Measurements from ENCODE around the gene SMOC2.
"Not testable (repeated sequence)": the region's sequence is repeated elsewhere in the genome, so short reads cannot be mapped to it uniquely, and the experiment has no call there.

Gene SMOC2

DNA sequence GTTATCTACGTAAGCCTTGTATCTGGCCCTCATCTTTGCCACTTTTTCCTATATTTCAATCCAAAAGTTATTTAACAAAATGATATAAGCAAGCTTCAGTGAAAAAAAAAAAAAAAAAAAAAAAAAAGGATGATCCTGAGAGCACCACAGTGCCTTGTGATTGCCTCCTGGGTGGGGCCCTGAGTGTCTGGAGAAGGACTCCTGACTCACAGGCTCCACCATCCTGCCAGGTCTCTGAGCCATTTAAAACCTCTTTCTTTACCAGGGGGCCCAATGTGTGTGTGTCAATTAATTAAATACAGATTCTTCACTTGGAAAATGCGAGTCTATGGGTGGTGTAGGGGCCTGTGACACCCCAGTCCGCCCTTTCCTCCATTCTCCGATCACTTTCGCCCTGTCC is 105.2 kb downstream of the SMOC2 start:
- no peak for DNase-seq

DNA sequence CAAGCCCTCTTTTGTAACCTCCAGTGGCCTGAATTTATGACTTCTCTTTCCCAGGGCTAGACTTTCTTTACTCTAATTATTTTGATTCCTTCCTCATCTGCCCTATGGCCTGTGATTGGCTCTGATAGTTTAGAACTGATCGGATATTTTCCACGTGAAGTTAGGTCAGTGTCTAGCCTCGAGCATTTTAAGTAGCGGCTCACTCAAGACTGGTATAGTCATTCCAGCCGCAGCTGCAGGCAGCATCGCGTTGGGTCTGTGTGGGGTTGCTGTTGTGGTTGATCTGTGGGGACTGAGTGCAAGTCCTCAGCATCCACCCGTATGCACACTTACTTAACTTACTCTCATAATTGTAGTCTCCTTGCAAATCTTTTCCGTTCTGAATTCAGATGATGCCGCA is 105.7 kb downstream of the SMOC2 start:
- no peak for DNase-seq

DNA sequence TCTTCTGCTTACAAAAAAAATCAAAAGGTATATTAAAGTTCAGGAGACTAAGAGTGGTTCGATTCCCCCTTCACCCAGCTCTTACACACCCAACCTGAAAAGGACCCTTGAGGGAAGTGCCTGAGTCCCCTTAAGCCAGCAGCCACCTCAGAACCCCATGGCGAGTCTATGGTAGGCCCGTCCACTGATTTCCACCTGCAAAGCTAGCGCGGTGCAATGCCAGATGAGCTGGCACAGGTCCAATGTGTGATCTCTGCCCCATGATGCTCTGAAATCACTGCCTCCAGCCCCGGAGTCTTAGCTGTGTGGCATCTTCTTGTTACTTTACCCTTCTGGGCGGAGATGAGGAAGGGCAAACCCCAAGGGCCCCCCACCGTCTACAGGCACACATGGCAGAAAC is 109.3 kb downstream of the SMOC2 start:
- no peak for DNase-seq

DNA sequence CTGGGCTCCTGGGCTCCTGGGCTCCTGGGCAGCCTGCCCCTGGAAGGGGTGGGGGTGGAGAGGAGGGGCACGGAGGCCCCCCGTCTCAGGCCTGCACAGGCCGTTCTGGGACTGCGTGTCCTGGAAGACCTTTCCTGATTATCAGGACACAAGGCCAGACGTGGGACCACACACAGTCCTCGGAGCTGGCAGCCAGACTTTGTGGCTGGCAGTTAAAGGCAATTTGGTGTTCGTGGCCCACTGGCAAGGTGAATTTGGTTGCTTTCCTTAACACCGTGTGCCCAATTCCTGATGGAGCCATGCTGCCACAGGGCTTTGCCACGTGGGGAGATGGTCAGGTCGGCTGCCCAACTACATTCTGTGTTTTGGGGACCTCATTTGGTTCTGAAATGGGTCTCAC is 113.5 kb downstream of the SMOC2 start:
- DNase-seq = no peak

DNA sequence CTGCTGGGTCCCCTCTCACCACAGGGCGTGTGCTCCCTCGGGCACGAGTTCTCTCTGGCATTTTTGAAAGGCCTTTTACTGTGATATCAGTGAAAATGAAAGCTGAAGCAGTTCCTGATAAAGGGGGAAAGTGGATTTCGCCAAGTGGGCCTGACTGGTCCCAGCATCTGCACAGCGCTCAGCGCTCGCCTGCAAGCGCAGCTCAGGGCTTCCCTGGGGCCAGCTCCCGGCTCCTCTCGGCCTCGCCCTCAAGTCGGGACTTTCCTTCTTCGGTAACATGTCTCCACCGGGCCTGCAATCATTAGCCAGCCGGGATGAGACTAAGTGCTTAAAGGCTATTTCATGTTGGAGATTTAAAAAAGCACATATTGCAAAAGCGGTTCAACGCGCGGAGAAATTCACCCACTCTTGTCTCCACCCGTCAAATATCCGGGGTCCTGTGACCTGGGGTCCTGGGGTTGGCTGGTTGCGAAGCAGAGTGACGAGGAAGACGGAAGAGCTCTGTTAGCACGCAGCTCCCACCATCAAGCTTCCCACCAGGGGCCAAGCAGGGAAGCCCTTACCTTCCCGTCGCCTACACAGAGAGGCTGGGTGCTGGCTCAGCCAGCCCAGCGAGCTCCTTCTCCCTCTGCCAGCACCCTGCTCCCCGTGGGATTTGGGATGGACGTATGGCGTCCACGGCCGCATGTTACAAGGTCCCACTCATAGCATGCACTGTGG is 114.1 kb downstream of the SMOC2 start:
- DNase-seq = no peak

DNA sequence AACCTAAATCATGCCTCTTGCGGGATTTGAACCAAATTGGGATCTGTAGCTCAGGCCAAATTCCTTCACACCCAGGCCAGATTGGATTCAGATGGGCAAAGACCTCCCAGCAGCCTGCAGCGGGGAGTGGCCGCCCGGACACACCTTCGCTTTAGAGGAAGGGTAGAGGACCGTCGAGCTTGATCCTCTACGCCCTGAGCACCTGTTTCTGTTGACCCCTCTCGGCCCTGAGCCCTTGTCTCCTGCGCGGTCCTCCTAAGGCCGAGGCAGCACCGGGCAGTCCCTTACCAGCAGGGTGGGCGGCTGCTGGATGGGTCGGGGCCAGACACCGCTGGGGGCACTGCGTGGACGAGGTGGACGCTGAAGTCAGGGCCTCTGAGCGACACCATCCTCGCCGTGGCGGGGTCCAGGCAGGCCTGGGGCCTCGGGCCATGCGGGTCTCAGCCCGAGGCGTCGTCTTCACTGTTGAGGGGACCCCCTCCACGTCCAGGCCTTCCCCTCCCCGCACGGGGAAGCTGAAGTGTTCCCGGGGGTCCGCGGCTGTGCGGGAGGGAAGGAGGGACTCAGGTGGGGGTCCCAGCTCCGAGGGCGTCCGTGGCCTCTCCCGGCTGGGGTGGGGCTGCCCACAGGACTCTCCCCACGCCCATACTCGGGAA is 114.8 kb downstream of the SMOC2 start:
- DNase-seq = no peak

DNA sequence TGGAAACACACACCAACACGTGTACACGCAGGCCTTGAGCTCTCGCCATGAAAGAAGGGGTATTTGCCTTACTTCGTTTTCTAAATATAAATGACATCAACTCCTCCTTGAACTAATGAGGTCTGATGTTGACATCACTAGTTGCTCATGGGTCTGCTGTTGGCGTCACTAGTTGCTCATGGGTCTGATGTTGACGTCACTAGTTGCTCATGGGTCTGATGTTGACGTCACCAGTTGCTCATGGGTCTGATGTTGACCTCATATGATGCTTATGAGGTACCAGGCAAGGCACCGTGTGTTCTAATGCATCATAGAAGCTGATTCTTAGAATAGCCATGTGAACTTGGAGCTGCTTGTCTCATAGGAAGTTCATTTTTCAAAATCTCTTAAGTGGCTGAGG is 116.5 kb downstream of the SMOC2 start:
- no peak for DNase-seq

DNA sequence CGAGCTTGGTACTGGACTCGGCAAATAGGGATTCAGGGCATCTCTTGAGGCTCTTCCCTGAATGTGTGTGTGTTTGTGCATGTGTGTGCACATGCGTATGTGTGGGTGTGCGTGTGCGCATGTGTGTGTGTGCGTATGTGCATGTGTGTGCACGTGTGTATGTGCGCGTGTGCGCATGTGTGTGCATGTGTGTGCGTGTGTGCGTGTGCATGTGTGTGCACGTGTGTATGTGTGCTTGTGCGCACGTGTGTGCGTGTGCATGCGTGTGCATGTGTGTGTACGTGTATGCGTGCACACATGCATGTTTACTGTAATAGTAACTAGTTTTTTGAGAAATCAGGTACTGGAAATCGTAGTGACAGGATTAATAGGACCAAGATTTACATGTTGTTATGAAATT is 117.7 kb downstream of the SMOC2 start:
- DNase-seq = no peak

DNA sequence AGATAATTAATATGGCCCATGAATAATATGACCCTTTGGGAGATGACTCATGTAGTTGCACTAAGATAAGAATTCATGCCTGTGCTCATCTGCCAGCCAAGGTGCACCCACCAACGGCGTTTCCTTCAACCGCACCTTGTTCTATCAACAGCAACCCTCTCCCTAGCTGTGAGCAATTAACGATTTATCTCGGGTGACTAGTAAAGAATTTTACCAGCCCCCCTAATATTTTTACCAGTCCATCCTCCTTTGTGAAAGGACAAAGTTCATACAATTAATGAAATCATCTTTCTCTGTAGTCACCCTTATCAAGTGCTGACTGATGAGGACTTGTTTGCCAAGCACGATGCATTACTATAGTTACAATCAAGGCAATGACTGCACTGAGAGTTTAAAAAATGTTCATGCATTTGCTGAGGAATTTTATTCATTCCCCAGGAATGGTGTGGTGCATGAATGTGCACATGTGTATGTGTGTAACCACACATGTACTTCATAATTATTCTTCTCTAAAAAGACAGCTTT is 118.7 kb downstream of the SMOC2 start:
- DNase-seq = no peak

DNA sequence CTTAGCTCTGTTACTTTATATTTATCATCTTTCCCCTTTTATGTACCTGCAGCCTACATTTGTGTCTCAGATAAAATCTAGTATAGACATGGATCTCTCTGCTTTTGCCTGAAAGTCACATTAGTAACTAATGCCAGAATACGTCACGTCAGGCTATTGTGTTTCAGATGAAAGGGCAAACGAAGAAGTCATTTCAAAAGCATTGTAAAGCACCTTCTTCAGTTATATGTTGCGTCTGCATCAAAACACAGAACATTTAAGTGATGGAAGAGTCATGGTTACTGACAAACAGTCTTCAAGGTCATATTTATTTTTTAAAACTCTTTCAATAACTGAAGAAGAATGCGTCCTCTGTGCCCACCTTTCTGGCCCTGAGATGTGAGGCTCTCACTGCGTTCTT is 119.1 kb downstream of the SMOC2 start:
- DNase-seq = no peak

DNA sequence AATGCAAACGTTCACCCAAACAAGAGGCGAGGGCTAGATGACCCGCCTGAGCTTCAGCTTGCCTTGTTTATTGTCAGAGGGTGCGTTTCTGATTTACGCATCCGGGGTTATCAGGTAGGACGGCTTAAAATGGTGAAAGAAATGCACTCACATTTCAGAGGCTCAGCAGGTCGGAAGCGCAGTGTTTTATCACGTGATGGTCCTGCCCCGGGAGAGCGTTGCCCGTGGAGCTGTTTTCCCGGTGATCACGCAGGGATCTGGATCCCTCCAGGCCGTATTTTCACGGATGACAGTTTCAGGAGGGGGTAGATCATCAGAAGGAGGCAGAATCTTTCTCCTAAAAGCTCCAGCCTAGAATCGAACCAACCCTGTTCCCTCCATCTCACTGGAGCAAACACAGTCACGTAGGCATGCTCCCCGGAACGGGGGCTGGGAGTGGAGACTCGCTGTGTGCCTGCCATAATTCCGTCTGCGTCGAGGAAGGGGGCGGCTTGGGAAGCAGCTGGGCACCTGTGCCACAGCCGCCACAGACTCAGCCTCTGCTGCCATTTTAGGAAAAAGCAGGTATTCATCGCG is 121.7 kb downstream of the SMOC2 start:
- DNase-seq = no peak

DNA sequence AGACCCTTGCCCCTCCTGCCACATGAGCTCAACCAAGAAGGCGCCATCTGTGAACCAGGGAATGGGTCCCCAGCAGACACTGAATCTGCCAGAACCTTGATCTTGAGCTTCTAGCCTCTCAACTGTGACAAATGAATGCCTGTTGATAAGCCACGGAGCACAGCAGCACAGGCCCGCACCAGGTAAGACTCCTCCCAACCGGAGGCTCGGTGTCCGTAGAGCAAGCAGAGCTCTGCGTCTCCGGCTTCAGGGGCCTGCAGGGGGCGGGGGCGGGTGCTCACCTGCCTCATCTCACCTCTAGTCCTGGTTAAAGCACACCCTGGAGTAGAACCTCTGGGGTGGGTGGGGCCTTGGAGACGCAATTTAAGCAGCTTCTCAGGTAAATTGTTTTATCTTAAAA is 122.7 kb downstream of the SMOC2 start:
- DNase-seq = no peak

DNA sequence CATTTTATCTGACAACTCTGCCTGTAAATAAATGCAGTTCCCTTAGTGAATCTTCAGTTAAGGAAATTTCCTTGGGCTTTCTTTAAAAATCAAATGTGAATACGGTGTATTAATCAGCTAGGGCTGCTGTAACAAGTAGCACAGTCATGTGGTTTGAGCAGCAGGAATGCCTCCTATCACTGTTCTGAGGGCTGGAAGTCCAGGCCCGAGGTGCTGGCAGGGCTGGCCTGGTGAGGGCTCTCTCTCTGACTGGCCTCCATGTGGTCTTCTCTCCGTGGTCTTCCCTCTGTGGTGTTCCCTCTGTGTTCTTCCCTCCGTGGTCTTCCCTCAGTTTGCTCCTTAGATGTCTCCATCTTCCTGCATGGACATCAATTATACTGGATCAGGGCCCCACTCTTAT is 124.1 kb downstream of the SMOC2 start:
- DNase-seq = no peak

DNA sequence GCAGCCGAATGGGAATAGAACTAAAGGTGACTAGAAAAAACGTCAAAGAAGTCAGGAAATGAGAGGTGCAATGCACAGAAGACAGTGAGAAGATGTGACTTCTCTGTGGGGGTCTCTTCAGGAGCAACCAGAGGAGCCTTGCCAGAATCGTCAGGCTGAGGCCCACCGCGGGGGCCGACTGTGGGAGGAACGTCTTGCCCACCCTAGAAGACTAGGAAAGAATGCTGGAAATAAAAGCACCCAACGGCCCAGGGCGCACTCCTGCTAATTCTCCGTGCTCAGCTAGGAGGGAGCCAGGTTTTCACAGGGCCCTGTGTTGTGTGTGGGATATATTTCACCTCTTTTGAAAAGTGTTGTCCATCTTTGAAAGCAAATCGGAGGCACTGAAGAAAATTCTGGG is 129.2 kb downstream of the SMOC2 start:
- DNase-seq = no peak

DNA sequence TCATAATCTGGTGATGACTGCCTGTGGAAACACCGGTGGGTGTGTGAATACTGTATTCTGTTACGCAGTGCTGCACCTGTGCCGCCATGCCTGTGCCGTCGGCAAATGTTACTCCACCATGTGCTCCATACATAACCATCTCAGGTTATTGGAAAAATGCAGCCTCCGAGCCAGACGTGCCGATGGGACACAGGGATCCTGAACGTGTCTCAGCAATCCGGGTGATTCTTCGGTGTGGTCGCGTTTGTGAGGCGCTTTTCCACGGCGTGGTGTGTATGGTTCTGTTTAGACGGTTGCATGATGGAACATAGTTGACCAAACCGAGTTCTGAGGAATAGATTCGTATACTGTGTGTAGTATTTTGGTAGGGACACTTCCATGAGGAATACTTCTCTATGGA is 130.3 kb downstream of the SMOC2 start:
- no peak for DNase-seq

DNA sequence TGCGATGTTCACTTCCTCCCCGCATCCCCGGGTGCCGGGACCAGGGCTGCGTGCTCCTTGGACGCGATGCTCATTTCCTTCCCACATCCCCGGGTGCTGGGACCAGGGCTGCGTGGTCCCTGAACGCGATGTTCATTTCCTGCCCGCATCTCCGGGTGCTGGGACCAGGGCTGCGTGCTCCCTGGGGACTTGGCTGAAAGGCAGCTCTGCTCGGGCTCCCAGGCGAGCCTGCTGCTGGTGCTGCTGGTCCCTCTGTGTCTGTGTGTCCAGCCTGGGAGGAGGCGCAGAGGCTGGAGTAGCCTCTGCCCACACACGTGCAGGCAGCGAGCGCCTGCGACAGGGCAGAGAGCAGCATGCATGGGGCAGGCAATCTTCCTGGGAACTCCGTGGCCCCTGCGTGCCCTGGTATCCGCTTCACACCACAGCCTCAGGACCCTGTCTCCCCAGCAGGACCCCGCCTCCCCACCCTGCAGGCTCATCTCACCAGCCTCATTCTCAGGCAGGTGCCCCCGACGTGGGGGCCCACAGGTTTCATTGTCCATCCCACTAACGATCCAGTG is 132.4 kb downstream of the SMOC2 start:
- DNase-seq = not testable (repeated sequence)

DNA sequence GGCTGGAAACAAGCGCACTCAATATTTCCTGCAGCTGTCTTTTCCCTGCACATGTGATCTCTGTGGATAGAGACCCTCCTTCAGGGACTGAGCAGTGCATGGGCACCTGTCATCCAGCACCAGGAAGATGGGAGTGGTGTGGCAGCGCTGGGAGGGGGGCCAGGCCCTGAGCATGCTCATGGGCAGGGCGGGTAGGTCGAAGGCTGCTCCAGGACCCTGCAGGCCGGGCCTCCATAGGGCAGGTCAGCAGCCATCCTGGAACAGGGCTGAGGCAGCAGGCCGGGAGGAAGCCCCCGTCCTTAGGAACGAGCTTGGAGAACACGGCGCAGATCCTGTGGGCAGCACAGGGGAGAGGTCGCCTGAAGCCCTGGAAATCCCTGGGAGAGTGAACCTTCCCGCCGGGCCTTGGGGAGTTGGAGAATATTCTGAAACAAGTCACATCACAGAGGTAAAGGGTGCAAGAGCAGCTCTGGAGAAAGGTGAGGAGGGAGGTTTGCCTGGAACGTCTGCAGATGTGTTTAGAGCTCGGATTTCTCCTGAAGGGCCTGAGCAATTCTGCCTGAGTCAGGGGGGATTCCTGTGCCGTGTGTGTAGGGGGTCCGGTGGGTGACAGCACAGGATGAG is 133.2 kb downstream of the SMOC2 start:
- no peak for DNase-seq

DNA sequence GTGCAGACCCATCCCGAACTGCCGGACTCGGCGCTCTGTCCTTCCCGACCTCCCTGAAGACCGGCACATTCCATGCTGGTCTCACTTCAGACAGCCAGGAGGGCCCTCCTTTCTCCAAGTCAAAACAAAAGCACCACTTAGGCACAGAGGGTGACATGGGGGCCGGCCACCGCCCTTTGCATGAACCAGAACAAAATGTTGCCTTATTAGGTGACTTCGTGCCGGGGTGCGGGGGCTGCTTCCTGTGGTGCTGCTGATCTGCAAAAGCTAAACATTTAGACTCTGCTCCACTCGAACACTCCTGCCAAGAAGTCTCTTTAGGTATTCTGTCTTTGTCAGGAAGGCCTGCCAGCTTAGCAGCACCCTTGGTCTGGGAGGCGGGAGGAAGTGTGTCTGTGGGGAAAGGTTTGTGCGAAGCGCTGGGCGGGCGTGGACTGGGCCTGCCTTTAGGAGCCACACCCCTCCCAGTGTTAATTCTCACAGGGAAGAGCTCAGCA is 133.8 kb downstream of the SMOC2 start:
- DNase-seq = no peak

DNA sequence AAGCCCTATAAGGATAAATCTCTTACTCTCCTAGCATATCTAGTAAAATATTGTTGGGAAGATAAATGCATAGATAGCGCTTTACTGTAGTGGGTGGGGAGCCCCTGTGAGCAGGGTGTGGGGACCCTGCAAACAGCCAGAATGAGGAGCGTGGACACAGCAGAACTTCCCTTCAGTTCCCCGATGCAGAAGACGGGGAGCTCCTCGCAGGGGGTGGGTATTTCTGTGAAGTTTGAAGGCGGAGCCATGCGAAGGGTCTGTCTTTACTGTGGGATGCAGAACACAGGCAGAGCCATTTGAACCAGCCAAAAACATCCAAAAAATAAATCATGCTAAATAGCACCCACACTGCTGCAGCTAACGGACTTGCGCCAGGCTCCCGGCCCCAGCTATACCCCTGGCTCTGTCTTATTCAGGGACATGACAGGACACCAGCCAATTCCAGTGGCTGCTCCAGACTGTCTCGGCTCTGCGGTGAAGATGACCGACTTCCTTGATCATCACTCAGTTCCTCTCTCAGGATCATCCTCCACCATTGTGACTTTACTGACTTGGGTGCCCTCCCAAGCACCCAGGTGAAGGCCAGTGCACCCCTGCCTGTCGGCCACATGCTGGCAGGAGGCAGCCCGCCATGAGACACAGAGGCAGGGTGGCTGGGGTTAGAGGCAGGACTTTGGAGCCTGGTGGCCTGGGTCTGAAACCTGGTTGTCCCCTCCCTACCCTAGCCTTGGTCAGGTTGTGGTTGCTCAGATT is 134.5 kb downstream of the SMOC2 start:
- no peak for DNase-seq

DNA sequence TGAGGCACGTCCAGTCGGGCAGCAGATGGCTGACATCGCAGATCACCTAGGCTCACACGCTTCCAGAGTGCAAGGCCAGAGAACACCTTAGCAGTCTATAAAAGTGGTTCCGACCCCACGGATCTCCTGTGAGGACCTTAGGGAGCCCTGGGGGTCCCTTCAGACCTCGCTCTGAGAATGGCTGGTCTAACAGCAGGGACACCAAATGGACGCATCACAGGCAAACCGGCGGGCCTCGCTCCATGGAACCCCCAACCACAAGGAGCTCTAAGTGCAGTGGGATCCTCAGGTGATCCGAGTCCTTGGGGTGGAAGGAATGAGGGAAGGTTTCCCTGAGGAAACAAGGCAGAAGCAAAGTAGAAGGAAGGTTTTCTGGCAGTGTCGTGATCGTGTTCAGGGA is 135.4 kb downstream of the SMOC2 start:
- DNase-seq = no peak

DNA sequence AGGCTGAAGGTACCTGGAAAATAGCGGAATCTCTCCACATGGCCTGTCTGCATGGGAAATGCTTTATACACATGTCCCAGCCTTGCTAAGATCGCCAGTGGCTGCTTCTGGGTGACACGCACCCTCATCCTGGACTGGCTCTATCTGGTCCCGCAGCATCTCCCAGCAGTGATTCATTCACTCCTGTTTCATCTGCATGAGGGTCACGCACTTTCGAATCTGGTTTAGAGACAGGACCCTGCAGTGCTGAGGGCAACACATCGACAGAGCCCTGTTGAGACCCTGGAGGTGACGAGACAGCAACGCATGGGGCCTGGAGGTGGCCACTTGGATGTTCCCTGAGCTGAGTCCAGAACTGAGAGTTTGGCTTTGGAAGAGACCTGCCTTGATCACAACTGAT is 136.5 kb downstream of the SMOC2 start:
- DNase-seq = no peak

DNA sequence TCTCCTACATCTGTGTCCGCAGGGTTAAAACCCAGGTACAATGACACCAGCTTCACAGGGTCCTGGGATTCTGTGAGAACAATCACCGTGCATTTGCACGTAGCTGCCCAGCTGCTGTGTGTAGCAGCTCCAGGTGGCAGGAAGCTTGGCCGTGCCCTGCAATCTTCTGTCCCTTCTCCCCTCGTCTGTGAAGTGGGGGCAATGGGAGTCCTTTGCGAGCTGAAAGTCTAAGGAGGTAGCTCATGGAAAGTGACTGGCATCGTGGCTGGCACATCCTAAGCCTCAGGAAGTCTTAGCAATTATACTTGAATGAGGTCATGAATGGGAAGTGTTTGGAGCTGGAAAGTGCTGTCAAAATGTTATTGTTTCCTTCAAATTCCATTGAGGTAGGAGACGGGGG is 137.1 kb downstream of the SMOC2 start:
- no peak for DNase-seq

DNA sequence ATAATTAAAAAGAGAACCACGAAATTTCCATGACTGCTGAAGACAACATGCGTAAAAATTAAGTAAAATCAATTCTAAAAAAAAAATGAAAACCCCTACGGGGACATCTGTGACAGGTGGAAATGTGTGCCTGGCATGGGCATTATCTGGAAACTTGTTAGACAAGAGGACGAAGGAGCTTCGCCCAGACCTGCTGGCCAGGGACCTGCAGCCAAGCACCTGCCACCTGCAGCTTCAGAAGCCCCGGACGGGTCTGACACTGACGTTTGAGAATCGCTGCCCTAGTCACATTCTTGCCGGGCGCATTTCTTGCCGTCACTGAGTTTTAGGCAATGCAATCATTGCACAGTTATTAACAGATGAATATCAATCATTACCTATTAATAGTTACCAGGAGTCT is 140.3 kb downstream of the SMOC2 start:
- DNase-seq = no peak
